GM21619 (cell line): ENCODE measurements around the gene VIL1.
A peak's percentile ranks its signal among the peaks of the same experiment; 100 is the strongest.

ENCODE experiments used
- ATAC-seq: cut with Tn5 transposase; IDR thresholded peaks from one replicate; pipeline ENCODE4 v1.9.1; 2021; ENCODE audit not compliant: unreplicated experiment

VIL1 gene

DNA sequence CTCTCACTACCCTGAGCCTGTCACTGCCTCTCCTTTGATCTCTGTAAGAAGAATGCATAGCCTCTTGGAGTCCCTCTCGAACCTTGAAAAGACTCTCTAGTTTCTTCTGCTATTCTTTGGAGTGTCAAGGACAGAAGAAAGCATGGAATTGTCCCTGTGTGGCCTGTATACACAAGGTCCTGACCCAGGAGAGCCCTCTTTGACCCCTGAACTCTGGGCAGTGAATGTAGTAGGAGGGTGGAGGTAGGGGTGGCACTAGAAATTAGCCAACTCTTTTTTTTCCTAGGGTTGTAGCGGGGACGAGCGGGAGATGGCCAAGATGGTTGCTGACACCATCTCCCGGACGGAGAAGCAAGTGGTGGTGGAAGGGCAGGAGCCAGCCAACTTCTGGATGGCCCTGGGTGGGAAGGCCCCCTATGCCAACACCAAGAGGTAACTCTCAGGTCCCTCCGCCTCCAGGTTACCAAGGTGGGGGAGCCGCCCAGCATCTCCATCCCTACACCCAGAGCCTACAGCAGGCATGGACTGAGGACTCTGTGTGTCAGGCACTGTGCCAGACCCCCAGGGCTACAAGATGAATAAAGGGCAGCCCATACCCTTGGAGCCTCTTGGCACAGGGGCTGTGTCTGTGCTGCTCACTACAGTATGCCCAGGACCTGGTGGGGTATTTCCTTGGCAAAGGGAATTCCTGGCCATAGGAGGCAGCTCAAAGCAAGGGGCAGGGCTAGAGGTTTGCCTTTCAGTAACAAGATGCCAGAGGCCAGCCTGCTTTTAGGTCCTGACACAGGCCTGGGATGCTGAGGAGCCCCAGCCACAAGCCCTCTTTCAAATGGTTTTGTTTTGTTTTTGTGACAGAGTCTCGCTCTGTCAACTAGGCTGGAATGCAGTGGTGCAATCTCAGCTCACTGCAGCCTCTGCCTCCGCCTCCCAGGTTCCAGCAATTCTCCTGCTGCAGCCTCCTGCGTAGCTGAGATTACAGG lies 16.4 kb downstream of the VIL1 start:
- ATAC-seq, result no peak

DNA sequence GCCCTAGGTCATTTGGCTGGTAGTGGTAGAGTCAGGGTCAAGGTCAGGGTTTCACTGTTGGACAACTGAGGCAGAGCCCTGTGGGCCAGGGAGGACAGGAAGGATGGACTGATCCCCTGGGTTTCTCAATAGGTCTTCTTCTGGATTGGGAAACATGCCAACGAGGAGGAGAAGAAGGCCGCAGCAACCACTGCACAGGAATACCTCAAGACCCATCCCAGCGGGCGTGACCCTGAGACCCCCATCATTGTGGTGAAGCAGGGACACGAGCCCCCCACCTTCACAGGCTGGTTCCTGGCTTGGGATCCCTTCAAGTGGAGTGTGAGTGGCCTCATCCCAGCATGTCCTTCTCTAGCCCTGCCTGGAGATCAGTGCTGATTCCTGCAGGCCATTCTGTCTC lies 18.1 kb downstream of the VIL1 start:
- ATAC-seq, result no peak

DNA sequence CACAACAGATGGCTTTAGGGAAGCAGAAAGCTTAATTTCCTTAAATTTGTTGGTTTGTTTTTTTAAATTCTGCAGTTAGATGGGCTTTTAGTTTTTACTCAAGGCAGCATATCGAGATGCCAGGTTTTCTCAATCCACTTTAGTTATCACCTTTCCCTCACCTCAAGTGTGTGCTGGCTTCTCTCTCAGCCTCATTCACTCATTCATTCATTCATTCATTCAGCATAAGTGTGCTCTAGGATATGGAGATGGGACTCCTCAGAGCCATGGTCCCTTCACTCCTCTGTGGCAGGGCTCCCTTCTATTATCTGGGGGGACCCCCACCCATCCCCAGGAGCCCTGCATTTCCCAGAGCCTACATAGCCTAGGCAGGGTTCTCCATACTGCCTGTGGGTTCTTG lies 19.0 kb downstream of the VIL1 start:
- no peak for ATAC-seq

DNA sequence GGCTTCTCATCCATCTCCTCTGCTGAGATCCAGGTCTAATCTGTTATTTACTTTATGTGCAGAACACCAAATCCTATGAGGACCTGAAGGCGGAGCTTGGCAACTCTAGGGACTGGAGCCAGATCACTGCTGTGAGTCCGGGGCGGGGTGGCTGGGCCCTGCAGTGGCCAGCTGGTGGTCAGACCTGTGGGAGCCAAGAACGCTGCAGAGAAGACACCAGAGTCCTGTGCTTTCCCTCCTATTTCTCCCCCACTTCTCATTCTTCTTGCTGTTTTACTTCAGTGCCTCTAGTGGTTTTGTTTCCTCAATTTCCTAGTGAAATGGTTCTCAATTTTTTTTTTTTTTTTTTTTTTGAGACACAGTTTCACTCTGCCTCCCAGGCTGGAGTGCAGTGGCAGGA lies 19.7 kb downstream of the VIL1 start:
- ATAC-seq, result no peak

DNA sequence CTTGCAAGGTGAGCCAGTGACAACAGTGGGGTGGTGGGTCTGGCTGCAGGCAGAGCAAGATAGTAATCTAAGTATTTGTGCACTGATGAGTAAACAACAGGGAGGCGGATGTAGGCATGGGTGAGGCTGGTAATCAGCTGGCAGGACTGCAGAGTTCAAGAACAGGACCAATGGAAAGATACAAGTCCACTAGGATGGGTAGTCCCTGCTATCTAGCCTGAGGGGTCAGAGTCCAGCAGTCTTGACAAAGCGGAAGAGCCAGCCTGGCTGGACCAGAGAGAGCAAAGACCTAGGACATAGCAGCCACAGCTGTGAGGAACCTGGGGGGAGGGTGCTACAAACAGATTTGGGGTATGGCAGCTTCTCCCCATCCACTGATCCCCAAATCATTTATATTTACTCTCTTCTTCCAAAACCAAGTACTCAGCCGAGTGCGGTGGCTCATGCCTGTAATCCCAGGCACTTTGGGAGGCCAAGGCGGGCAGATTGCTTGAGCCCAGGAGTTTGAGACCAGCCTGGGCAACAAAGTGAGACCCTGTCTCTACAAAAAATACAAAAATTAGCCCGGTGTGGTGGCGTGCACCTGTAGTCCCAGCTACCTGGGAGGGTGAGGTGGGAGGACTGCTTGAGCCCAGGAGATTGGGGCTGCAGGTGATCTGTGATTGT lies 25.9 kb downstream of the VIL1 start:
- no peak for ATAC-seq

DNA sequence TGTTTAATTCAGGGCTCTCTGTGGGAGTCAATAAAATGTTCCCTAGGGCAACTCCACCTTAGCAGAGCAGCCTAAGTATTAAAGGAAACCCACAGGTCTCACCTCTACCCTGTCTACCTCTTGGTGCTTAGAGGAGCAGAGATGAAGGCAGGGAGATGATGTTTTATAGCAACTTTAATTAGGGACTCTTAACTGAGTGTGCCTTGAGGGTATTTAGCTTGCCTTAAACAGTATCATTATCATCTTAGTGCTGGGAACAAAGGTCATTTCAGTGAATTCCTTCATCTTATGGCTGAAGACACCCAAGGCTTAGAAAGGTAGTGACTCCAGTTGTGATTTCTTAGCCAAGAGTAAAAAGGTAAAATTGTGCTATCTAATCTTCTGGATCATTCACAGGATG lies 26.7 kb downstream of the VIL1 start:
- no peak for ATAC-seq

DNA sequence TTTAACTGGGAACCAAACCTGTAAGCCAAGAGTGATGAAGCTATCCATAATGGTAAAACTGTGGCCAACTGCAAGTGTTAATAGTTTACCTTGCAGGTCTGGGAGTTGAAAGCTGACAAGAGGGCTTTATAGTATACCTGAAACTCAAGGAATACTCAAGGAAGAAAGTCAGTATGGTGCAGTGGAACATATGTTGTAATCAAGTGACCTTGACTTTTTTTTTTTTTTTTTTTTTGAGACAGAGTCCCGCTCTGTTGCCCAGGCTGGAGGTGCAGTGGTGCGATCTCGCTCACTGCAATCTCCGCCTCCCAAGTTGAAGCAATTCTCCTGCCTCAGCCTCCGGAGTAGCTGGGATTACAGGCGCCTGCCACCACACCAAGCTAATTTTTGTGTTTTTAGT lies 27.6 kb downstream of the VIL1 start:
- no peak for ATAC-seq

DNA sequence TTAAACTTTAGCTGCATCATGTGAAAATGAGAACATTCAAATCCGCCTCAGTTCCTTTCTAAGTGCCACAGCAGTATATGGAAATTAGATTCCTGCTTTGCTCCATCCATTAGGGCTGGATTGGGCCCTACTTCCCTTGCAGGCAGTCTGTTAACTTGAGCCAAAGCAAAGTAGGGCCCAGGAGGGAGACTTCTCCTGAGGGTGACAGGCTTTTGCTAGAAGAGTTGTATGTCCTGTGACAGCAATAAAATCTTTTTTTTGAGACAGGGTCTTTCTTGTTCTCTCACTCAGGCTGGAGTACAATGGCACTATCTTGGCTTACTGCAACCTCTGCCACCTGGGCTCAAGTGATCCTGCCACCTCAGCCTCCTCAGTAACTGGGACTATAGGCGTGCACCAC lies 28.1 kb downstream of the VIL1 start:
- ATAC-seq, result no peak

DNA sequence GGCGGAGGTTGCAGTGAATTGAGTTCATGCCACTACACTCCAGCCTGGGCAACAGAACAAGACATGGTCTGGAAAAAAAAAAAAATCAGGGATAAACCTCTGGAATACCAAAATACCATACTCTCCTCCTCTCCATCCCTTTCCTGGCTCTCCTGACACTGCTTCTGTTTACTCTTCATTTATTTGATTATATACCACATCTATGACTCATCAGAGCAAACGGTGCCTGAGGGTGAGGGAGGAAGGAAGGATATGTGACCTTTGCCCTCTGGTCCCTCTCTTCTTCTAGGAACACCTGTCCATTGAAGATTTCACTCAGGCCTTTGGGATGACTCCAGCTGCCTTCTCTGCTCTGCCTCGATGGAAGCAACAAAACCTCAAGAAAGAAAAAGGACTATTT lies 30.0 kb downstream of the VIL1 start:
- ATAC-seq, result no peak

DNA sequence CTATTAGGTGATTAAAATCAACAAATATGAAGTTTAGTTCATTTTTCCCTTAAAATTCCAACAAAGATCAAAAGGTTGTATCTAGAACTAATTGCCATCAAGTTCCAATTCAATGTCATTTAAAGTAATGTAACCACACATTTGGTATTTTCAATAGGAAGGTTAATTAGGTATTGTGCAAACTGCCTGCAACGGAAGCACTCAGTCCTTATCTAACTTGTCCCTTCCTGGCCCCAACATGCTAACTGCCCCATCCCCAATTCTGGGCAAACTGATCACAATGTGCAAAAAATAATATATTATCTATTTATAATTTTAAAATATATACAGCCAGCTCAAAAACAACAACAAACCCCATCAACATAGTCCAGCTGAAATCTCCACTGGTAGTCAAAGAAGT lies 33.2 kb downstream of the VIL1 start:
- ATAC-seq, result no peak

DNA sequence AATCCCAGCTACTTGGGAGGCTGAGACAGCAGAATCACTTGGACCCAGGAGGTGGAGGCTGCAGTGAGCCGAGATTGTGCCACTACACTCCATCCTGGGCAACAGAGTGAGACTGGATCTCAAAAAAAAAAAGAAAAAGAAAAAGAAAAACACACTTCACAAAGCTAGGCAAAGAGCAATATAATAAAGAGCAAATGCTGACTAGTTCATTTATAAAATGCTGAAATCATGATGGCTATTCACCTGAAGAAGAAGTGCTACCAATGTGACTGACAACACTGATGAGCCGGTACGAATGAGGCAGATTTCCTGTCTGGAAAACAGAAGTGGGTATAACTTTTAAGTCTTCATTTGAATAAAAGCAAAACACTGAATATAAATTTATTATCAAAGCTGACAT lies 37.9 kb downstream of the VIL1 start:
- no peak for ATAC-seq

DNA sequence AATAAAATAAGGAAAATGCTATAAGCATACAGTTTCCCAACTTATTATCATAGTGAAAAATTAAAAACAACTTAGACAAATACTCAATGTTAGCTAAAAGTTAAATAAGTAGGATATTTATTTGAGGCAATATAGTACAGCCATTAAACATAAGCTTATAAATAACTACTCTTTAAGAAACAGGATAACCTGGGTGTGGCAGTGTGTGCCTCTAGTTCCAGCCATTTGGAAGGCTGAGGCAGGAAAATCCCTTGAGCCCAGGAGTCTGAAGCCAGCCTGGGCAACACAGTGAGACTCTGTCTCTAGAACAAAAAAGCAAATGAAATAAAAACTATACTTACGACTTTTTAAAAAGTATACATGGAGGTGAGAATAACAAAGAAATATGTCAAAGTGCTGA lies 39.7 kb downstream of the VIL1 start:
- no peak for ATAC-seq

DNA sequence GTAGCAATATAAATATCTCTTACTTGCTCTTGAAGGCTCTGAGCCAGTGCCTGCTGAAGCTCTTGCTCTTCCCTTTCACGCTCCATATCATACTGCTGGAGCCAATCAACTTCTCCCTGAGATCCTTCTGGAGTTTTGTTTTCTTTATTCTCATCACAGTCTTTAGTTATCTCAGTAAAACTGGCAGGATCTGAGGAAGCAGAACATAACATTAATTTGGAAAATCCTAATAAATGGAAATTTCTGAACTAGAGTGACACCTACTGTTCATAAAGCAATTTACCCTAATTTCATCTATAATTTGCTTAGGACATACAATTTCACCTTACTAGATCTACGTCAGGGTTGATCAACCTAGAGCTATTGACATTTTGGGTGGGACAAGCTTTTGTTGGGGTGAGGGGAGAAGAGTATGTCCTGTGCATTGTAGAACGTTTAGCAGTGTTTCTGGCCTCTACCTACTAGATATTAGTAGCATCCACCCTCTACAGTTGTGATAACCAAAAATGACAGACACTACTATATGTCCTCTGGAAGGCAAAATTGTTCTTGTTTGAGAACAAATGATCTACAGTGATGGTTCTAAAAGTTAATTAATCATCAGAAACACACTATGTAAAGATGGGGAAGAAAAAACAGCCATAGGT lies 47.2 kb downstream of the VIL1 start:
- ATAC-seq, result no peak

DNA sequence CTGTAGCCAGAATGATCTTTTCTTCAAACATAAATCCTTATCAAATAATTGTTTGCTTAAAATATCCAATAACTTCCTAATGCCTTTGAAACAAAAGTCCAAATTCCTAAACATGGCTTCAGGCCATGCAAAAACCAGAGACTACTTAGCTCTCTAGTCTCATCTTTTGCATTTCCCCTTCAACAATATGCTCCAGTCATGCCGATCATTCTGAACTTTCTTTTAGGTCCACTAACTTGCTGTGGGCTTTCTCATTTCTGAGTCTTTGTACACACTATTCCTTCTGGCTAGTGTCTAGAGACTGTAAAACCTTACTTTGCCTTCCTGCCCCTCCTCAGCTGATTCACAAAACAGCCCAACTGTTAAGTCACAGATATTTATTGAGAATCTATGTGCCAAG lies 51.5 kb downstream of the VIL1 start:
- no peak for ATAC-seq

DNA sequence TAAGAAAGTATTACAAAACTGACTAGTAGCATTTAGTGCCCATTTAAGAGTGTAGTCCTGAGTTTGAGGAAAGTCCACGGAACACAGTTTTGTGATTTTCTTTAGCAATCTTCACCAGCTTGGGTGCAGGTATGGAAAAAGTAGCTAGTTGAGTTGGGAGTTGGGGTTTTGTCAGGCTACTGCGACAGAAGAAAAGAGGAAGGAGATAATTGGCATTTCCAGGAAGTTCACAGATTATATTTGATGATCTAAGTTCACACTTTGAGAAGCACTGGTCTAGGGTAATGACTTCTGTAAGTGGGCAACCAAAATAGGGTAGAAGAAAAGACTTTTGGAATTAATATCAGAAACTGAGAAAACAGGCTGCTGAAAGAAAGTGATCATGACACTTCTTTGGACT lies 52.1 kb downstream of the VIL1 start:
- ATAC-seq, result no peak

DNA sequence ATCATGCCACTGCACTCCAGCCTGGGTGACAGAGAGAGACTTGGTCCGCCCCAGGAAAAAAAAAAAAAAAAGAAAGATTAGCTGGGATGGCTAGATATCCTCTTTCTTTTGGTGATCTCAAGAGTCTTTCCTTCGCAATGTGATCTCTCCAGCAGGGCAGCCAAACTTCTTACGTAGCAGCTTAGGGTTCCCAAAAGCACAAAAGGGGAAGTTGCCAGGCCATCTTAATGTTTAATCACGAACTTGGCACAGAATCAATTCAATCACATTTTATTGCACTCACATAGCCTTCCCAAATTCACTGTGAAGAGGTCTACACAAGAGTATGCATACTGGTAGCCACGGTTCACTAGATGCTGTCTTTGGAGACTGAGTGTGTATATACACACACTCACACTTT lies 53.1 kb downstream of the VIL1 start:
- ATAC-seq, result no peak

DNA sequence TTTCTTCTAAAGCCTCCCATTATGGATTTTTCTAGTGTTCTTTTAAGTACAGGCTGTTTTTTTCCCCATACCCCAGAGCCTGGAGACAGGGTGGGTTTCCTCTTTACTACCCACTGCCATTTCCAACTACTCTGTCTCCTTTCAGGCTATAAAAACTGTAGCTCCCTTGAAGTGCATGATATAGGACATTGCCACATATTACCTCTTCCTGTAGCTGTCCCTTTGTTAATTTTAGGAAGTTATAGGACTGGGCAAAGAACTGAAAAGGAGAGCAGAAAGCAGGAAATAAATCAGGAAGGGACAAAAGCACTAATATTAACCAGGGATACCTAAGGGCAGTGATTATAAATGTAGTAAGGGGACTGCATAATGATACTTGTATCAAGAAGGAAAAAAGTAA lies 54.1 kb downstream of the VIL1 start:
- no peak for ATAC-seq

DNA sequence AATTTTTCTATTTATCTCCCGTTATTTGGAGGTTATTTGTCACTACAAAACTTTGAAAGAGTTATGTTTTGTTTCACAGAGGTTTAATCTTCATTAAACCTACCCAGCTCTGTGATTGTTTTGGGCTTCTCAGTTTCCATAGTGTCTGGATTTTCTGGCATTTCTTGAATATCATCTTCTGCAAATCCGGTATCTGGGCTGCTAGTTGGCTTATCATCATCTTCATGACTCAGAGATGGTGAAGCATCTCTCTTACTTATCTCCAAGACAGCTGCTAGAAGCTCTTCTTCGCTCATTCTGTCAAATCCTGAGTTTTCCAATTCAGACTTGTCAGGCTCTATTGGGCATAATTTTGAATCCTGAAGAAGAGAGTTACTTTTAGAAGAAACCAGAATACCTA lies 55.6 kb downstream of the VIL1 start:
- ATAC-seq, result no peak

DNA sequence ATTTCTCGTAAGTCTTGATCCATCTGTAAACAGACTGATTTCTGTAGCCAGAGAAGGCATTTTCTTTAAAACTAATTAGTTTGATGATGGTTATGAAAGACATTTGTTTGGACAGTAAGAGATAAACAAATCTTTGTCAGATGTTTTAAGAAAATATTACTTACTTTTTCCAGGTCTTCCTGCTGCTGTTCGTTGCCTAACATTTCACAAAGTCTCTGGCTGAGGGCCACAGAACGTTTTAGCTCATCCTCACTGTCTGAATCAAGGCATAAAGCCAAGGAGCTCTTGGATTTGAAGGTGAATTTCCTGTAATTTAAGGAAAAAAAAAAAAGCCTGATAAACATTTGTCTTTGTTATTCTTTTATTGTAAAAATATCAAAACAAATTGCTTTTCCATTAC lies 57.8 kb downstream of the VIL1 start:
- no peak for ATAC-seq

DNA sequence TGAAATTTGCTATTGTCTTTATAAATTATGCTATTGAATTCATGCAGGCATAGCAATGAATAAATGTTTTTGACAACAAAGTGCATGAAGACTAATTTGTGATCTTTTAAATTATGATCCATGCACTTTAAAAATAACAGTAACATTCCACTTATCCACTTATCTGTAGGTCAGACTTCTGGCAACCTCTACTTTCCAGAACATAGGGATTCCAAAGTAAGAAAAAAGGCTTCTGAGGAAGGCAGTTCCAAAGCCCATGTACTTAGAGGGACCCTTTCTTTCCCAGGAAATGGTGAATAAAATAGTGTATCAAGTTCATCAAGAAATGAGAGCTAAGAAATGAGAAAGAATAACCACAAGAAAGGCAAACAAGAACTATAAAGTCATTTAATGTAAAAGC lies 58.3 kb downstream of the VIL1 start:
- no peak for ATAC-seq

DNA sequence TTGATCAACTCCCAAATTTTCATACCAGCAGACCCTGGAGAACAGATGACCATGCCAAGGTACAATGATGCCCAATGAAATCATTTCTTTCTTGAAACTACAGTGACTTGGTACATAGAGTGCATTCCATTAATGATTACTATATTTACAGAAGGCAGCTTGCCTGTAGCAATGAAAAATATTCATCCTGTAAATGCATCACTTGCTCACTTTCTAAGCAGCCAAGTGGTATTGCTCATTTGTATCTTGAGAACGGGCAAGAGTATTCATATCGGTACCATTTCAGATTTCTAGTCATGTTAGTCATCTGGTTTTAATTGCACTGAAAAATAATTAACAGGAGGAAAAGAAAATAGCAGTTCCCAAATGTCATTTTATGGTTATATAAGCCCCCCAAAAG lies 59.6 kb downstream of the VIL1 start:
- peak; percentile 48 for ATAC-seq

DNA sequence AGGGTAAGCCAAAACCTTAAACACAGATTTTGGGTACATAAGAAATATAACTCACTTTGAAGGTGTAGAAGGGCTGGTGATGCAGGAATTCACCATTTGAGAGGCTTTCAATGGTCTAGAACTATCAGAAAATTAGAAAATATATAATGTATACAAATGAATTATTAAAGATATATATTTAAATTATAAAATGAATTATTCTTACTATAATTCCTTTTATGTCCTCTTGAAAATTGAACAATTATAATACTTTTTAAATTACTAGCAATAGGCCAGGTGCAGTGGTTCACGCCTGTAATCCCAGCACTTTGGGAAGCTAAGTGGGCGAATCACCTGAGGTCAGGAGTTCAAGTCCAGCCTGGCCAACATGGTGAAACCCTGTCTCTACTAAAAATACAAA lies 60.7 kb downstream of the VIL1 start:
- no peak for ATAC-seq
